ENCODE data around the gene STK24.

The STK24 gene

DNA sequence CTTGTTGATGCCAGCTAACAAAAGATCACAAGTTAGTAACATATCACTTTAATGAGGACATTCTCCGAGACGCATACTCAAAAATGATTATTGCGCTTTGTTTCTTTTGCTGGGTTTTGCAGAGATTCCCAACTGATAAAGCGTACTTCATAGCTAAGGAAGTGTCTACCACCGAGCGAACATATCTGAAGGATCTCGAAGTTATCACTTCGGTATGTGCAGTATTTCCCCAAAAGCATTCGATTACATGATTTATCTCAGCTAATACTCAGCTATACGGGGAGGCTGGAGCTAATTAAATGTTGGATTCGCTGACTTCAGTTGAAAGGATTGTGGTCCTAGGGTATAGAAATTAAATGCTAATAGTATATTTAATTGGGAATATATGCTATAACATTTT, 166.3 kb downstream of the STK24 start:
- no peak for DNase-seq (ENCODE audit: low read depth in 2 of 2)

DNA sequence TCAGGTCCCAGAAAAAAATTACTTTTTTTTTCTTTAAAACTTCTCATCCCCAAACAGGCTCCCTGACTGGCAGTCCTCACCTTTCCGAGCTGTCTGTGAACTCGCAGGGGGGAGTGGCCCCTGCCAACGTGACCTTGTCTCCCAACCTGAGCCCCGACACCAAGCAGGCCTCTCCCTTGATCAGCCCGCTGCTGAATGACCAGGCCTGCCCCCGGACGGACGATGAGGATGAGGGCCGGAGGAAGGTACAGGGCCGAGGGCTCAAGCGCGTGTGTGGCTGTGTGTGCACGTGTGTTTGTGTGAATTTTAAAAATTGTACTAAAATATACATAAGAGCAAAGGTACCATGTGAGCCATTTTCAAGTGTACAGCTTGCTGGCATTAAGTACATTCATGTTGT, 167.6 kb downstream of the STK24 start:
- no peak for DNase-seq (ENCODE audit: low read depth in 2 of 2)

DNA sequence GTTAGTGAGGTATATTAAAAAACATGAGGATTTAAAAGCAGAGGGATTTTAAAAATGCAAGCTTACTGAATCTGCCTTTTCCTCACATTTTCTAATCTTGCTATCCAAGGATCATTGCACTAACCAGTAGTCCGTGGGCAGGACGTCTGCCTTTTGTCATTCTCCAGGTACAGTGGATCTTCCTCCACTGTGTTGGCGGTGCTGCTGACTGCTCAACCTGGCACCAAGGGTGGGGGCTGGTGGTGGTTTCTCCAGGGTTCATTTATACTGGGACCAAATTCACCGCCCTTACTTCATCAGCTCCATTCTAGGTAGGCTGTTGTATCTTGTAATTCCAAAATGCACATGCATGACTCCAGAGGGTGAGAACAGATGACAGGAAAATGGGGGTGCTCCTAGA, 169.3 kb downstream of the STK24 start:
- no peak for DNase-seq (ENCODE audit: low read depth in 2 of 2)

DNA sequence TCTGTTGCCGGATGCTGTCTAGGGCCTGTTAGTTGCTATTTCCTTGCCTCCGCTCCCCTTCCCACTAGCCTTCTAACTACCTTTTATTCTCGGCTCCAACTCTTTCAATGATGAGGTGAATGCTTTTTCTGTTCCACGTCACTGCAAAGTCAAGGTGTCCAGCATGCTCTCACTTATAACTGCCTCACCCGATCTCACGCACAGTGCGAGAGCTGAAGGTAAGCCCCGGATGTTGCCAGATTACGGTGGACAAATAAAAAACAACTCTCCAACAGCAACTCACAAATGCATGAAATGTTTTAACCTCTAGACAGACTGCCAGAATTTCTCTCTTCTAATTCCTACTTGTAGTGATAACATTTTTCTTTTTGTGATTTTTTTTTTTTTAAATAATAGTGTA, 169.9 kb downstream of the STK24 start:
- DNase-seq (ENCODE audit: low read depth in 2 of 2), result no peak

- DNase-seq (ENCODE audit: low read depth in 2 of 2), result no peak
Observed at GRCh38 chr13:98406427-98406826, 170.5 kb downstream of the STK24 start.

- no peak for DNase-seq (ENCODE audit: low read depth in 2 of 2)
Observed at GRCh38 chr13:98405690-98406344, 171.1 kb downstream of the STK24 start.

- no peak for DNase-seq (ENCODE audit: low read depth in 2 of 2)
Observed at GRCh38 chr13:98405107-98405571, 171.8 kb downstream of the STK24 start.

- no peak for DNase-seq (ENCODE audit: low read depth in 2 of 2)
Observed at GRCh38 chr13:98403076-98403475, 173.8 kb downstream of the STK24 start.

DNA sequence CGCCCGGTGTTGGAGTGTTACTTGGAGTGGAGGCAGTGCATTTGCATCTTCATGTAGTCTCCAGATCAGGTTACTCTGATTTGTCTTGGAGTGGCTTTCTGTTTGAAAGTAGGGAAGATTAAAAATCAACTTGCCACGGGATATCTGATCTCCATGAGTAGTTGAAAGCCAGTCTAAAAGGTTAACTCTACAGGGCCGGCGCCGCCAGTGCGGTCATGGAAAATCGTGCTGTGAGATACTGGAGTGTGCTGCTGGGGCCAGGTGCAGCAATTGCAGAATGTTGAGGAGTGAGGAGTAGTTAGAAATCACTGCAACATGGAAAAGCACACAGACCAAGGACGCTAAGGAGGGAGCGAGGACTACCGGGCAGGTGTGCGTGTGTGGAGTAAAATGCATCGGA, 175.0 kb downstream of the STK24 start:
- DNase-seq (ENCODE audit: low read depth in 2 of 2), result no peak

GRCh38 chr13:98399756-98400155, 177.2 kb downstream of the STK24 start:
- no peak for DNase-seq (ENCODE audit: low read depth in 2 of 2)

GRCh38 chr13:98398581-98398980, 178.3 kb downstream of the STK24 start:
- DNase-seq (ENCODE audit: low read depth in 2 of 2), result no peak

GRCh38 chr13:98397861-98398260, 179.0 kb downstream of the STK24 start:
- no peak for DNase-seq (ENCODE audit: low read depth in 2 of 2)

- DNase-seq (ENCODE audit: low read depth in 2 of 2), result no peak
Observed at GRCh38 chr13:98397221-98397620, 179.7 kb downstream of the STK24 start.

DNA sequence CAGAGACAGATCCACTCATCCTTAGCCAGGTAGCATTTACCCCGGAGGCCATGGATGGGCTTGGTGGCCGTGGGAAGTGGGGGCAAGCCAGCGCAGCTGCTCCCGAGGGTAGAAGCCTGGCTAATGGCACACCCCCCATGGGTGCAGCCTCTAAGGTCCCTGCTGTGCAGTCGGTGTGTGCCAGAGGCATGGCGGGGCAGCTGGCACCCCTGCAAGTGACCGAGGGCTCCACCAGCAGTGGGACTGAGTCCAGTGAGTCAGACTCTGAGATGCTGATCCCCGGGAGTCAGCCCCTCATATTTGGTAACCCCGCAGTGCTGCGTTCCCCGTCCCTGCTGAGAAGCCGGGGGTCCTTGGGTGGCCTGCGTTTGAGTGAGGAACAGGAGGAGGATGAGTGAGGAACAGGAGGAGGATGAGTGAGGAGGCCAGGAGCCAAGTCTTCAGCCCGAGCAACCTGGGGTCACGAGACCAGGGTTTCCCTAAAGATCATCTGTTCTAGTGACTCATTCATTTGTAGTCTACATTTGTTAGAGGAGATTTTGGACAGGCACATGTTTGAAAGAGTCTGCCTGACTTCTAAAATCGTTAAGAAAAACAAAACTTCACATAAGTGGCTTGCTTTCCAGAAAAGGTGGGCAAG, 180.7 kb downstream of the STK24 start:
- DNase-seq (ENCODE audit: low read depth in 2 of 2), result no peak

Data from stimulated activated CD4-positive, alpha-beta T cell treated with anti-CD3 and anti-CD28 coated beads, Interleukin-12 subunit alpha, Interleukin-12 subunit beta, amount 100 ng/mL, for 24 hours (primary cell).